OCI-LY7 (cell line): Measurements from ENCODE around the gene ARHGAP6.

Source experiments
- EZH2phosphoT487 ChIP-seq: fragments of 200-600 bp; sonication (generic); IDR thresholded peaks from 2 replicates; pipeline ENCODE4 v1.6.1; 2018; ENCODE audit warnings: low read depth, borderline replicate concordance, mild to moderate bottlenecking, mixed run types, antibody characterized with exemption, low read length, moderate library complexity, mixed read lengths
- TF ChIP-seq, protein P1 (sequence below): fragments of 200-600 bp; sonication (generic); conservative IDR thresholded peaks from 2 replicates; pipeline ENCODE4 v1.5.1; 2014; ENCODE audit warnings: mild to moderate bottlenecking, antibody characterized with exemption, low read length, moderate library complexity, mixed read lengths

GRCh38 chrX:11562570-11562969, 103.2 kb downstream of the ARHGAP6 start:
- TF ChIP-seq, protein P1, sequence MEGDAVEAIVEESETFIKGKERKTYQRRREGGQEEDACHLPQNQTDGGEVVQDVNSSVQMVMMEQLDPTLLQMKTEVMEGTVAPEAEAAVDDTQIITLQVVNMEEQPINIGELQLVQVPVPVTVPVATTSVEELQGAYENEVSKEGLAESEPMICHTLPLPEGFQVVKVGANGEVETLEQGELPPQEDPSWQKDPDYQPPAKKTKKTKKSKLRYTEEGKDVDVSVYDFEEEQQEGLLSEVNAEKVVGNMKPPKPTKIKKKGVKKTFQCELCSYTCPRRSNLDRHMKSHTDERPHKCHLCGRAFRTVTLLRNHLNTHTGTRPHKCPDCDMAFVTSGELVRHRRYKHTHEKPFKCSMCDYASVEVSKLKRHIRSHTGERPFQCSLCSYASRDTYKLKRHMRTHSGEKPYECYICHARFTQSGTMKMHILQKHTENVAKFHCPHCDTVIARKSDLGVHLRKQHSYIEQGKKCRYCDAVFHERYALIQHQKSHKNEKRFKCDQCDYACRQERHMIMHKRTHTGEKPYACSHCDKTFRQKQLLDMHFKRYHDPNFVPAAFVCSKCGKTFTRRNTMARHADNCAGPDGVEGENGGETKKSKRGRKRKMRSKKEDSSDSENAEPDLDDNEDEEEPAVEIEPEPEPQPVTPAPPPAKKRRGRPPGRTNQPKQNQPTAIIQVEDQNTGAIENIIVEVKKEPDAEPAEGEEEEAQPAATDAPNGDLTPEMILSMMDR: no peak
- TF ChIP-seq EZH2phosphoT487: no peak
